Measurements from ENCODE around the gene MAPK13.

MAPK13 gene

GRCh38 chr6:36160147-36160760 lies 29.9 kb downstream of the MAPK13 start:
- H3K4me1 Mint-ChIP-seq (ENCODE audit: low read depth in 2 of 2) = no peaks in the 10 kb centered on the region
- DNase-seq (no peak), ATAC-seq (replicated peaks) (no peak)
- H3K4me3 Mint-ChIP-seq = no peak overlapping the region
- no peaks in the 10 kb centered on the region for H3K27me3 Mint-ChIP-seq
- H3K27ac Mint-ChIP-seq = no peak overlapping the region
- no peaks in the 10 kb centered on the region for H3K9me3 Mint-ChIP-seq
- H3K36me3 Mint-ChIP-seq (ENCODE audit: insufficient read depth) = no peaks in the 10 kb centered on the region

- ATAC-seq (replicated peaks) = peak; percentile 45
- Mint-ChIP-seq H3K4me1 (ENCODE audit: low read depth in 2 of 2) (peaks cover 13 to 19% of the 10 kb centered on the region in 2 donors), H3K27me3 (no peaks in the 10 kb centered on the region), H3K4me3 (peak overlapping the region; percentile 47 to 55), H3K36me3 (ENCODE audit: insufficient read depth) (no peaks in the 10 kb centered on the region), H3K9me3 (no peaks in the 10 kb centered on the region), H3K27ac (peak overlapping the region; percentile 90 to 92)
- DNase-seq = no peak
Observed at GRCh38 chr6:36169023-36170007, 39.0 kb downstream of the MAPK13 start.

- DNase-seq (no peak), ATAC-seq (replicated peaks) (no peak)
- H3K4me3 Mint-ChIP-seq = no peak overlapping the region
- H3K9me3 Mint-ChIP-seq = no peaks in the 10 kb centered on the region
- H3K27me3 Mint-ChIP-seq = no peaks in the 10 kb centered on the region
- H3K36me3 Mint-ChIP-seq (ENCODE audit: insufficient read depth) = no peaks in the 10 kb centered on the region
- H3K4me1 Mint-ChIP-seq (ENCODE audit: low read depth in 2 of 2) = peaks cover 13 to 19% of the 10 kb centered on the region in 2 donors
- no peak overlapping the region for H3K27ac Mint-ChIP-seq
Observed at GRCh38 chr6:36170704-36171103, 40.4 kb downstream of the MAPK13 start.

- Mint-ChIP-seq H3K4me1 (ENCODE audit: low read depth in 2 of 2) (peaks cover 13 to 19% of the 10 kb centered on the region in 2 donors), H3K36me3 (ENCODE audit: insufficient read depth) (no peaks in the 10 kb centered on the region), H3K27ac (peak overlapping the region in 1 of 2 donors; percentile 29), H3K27me3 (no peaks in the 10 kb centered on the region), H3K4me3 (no peak overlapping the region), H3K9me3 (no peaks in the 10 kb centered on the region)
- ATAC-seq (replicated peaks) = peak; percentile 51
- no peak for DNase-seq
Observed at GRCh38 chr6:36171573-36171972, 41.3 kb downstream of the MAPK13 start.

GRCh38 chr6:36177166-36177565 lies 46.9 kb downstream of the MAPK13 start:
- Mint-ChIP-seq H3K9me3 (peaks cover 0 to 10% of the 10 kb centered on the region in 2 donors), H3K4me1 (ENCODE audit: low read depth in 2 of 2) (no peaks in the 10 kb centered on the region), H3K27ac (no peak overlapping the region), H3K36me3 (ENCODE audit: insufficient read depth) (no peaks in the 10 kb centered on the region), H3K4me3 (no peak overlapping the region), H3K27me3 (no peaks in the 10 kb centered on the region)
- ATAC-seq (replicated peaks) (no peak), DNase-seq (no peak)

GRCh38 chr6:36178544-36178943 lies 48.2 kb downstream of the MAPK13 start:
- Mint-ChIP-seq H3K4me1 (ENCODE audit: low read depth in 2 of 2) (no peaks in the 10 kb centered on the region), H3K36me3 (ENCODE audit: insufficient read depth) (no peaks in the 10 kb centered on the region), H3K4me3 (no peak overlapping the region), H3K27me3 (no peaks in the 10 kb centered on the region), H3K27ac (no peak overlapping the region), H3K9me3 (peaks cover 0 to 10% of the 10 kb centered on the region in 2 donors)
- no peak for ATAC-seq (replicated peaks)
- DNase-seq = no peak

- ATAC-seq (replicated peaks) = no peak
Observed at GRCh38 chr6:36180126-36180525, 49.8 kb downstream of the MAPK13 start.

GRCh38 chr6:36184311-36184710 lies 54.0 kb downstream of the MAPK13 start:
- Mint-ChIP-seq H3K9me3 (no peaks in the 10 kb centered on the region), H3K4me1 (ENCODE audit: low read depth in 2 of 2) (peaks cover 0 to 6% of the 10 kb centered on the region in 2 donors), H3K27ac (no peak overlapping the region)

More at GRCh38 chr6:36180126-36180525, 49.8 kb downstream of the MAPK13 start:
- Mint-ChIP-seq H3K4me1 (ENCODE audit: low read depth in 2 of 2) (no peaks in the 10 kb centered on the region), H3K27ac (no peak overlapping the region), H3K27me3 (no peaks in the 10 kb centered on the region), H3K36me3 (ENCODE audit: insufficient read depth) (no peaks in the 10 kb centered on the region), H3K9me3 (peaks cover 0 to 10% of the 10 kb centered on the region in 2 donors), H3K4me3 (no peak overlapping the region)
- DNase-seq = no peak

GRCh38 chr6:36186199-36186598 lies 55.9 kb downstream of the MAPK13 start:
- no peaks in the 10 kb centered on the region for H3K27me3 Mint-ChIP-seq

More at GRCh38 chr6:36184311-36184710, 54.0 kb downstream of the MAPK13 start:
- Mint-ChIP-seq H3K36me3 (ENCODE audit: insufficient read depth) (no peaks in the 10 kb centered on the region), H3K27me3 (no peaks in the 10 kb centered on the region), H3K4me3 (no peak overlapping the region)
- ATAC-seq (replicated peaks) (no peak), DNase-seq (no peak)

GRCh38 chr6:36187446-36187845 lies 57.1 kb downstream of the MAPK13 start:
- Mint-ChIP-seq H3K27ac (no peak overlapping the region), H3K27me3 (no peaks in the 10 kb centered on the region), H3K9me3 (no peaks in the 10 kb centered on the region), H3K4me3 (no peak overlapping the region), H3K36me3 (ENCODE audit: insufficient read depth) (no peaks in the 10 kb centered on the region), H3K4me1 (ENCODE audit: low read depth in 2 of 2) (peaks cover 0 to 6% of the 10 kb centered on the region in 2 donors)
- ATAC-seq (replicated peaks) = no peak
- no peak for DNase-seq

More at GRCh38 chr6:36186199-36186598, 55.9 kb downstream of the MAPK13 start:
- Mint-ChIP-seq H3K4me3 (no peak overlapping the region), H3K4me1 (ENCODE audit: low read depth in 2 of 2) (peaks cover 0 to 6% of the 10 kb centered on the region in 2 donors), H3K27ac (no peak overlapping the region), H3K9me3 (no peaks in the 10 kb centered on the region), H3K36me3 (ENCODE audit: insufficient read depth) (no peaks in the 10 kb centered on the region)
- DNase-seq = no peak
- ATAC-seq (replicated peaks) = no peak
